Activated T-cell treated with anti-CD3 and anti-CD28 coated beads, Interleukin-2, amount 50 U/mL, for 4 hours (primary cell): ENCODE measurements around the gene GPR150. TPM values are rescaled to one million over a fixed set of nuclear protein-coding genes. Genes with fewer than 3 reads are reported as not detected.

Experiments used
- ATAC-seq, 2 donors: fragments of 200-7000 bp; cut with Tn5 transposase; one replicate each; pipeline ENCODE4 v1.10.0; 2021
- DNase-seq: peaks from one replicate; pipeline ENCODE4 v3.0.0-alpha.2; 2020
- H3K27me3 Mint-ChIP-seq: one replicate; pipeline ENCODE4 v1.8.0; 2021; ENCODE audit warnings: low read depth, mixed read lengths
- H3K36me3 Mint-ChIP-seq: one replicate; pipeline ENCODE4 v1.8.0; 2022; ENCODE audit warnings: mixed read lengths; ENCODE audit not compliant: insufficient read depth
- H3K4me1 Mint-ChIP-seq: one replicate; pipeline ENCODE4 v1.8.0; 2021; ENCODE audit warnings: low read depth, mixed read lengths
- H3K4me3 Mint-ChIP-seq: one replicate; pipeline ENCODE4 v1.8.0; 2021; ENCODE audit warnings: mild to moderate bottlenecking, moderate library complexity, mixed read lengths
- H3K9me3 Mint-ChIP-seq: one replicate; pipeline ENCODE4 v1.8.0; 2021; ENCODE audit warnings: mixed read lengths
- total RNA-seq, 3 donors: library from RNA; stranded (reverse); gene quantifications; one replicate each; pipeline ENCODE4 v1.2.1, GENCODE V29; 2021

GPR150 gene
- total RNA-seq = under 1 TPM; 0.53 to 0.57 (median 0.55) TPM

- ATAC-seq (peak; percentile 81 to 84), DNase-seq (peak; percentile 51)
- no peaks in the 10 kb centered on the region for H3K27me3 Mint-ChIP-seq
- no peaks in the 10 kb centered on the region for H3K36me3 Mint-ChIP-seq
- peaks cover 63% of the 10 kb centered on the region for H3K4me1 Mint-ChIP-seq
- peak within 1 kb of the TSS; percentile 87 for H3K4me3 Mint-ChIP-seq
- H3K9me3 Mint-ChIP-seq = no peaks in the 10 kb centered on the region
Observed at GRCh38 chr5:95620030-95620869, at the start of gene GPR150. GPR150 (plus strand) TSS chr5:95620087; CDS start chr5:95620276, 189 bp downstream.

- peaks cover 4% of the 10 kb centered on the region for H3K9me3 Mint-ChIP-seq
- no peak for ATAC-seq
- no peaks in the 10 kb centered on the region for H3K4me1 Mint-ChIP-seq
- no peaks in the 10 kb centered on the region for H3K27me3 Mint-ChIP-seq
- H3K36me3 Mint-ChIP-seq = peaks cover 41% of the 10 kb centered on the region
- H3K4me3 Mint-ChIP-seq = no peak overlapping the region
- DNase-seq = no peak
Observed at GRCh38 chr5:95572016-95572415, 47.9 kb upstream of the GPR150 start.

GRCh38 chr5:95581576-95581975 is 38.3 kb upstream of the GPR150 start:
- H3K4me3 Mint-ChIP-seq = no peak overlapping the region
- DNase-seq = no peak
- no peaks in the 10 kb centered on the region for H3K9me3 Mint-ChIP-seq
- ATAC-seq = no peak
- no peaks in the 10 kb centered on the region for H3K4me1 Mint-ChIP-seq
- peaks cover 20% of the 10 kb centered on the region for H3K36me3 Mint-ChIP-seq
- no peaks in the 10 kb centered on the region for H3K27me3 Mint-ChIP-seq

- DNase-seq (no peak), ATAC-seq (no peak)
- Mint-ChIP-seq H3K36me3 (peaks cover 17% of the 10 kb centered on the region), H3K4me3 (no peak overlapping the region), H3K4me1 (no peaks in the 10 kb centered on the region), H3K27me3 (no peaks in the 10 kb centered on the region), H3K9me3 (no peaks in the 10 kb centered on the region)
Observed at GRCh38 chr5:95583992-95584391, 35.9 kb upstream of the GPR150 start.

- no peak for DNase-seq
- ATAC-seq = peak; percentile 23 to 32
- H3K36me3 Mint-ChIP-seq = peaks cover under 1% of the 10 kb centered on the region
- peaks cover 22% of the 10 kb centered on the region for H3K4me1 Mint-ChIP-seq
- peak overlapping the region; percentile 3 for H3K4me3 Mint-ChIP-seq
- no peaks in the 10 kb centered on the region for H3K27me3 Mint-ChIP-seq
- H3K9me3 Mint-ChIP-seq = no peaks in the 10 kb centered on the region
Observed at GRCh38 chr5:95590880-95591279, 29.0 kb upstream of the GPR150 start.

DNA sequence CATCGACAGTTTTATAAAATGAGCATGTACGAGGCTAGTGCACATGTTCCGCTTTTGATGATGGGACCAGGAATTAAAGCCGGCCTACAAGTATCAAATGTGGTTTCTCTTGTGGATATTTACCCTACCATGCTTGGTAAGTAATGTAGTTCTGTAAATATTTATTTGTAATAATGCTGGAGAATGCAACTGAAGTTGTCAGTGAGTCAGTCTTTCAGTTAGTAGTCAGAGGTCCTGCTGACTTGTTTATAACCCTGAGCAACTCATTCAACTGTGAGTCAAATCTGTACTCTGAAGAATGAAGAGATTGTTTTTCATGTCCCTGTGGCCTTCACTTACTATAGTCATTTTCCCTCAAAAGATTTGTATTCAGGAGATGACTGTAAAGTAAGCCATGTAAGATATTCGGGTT is 28.4 kb upstream of the GPR150 start:
- H3K4me1 Mint-ChIP-seq = peaks cover 22% of the 10 kb centered on the region
- no peaks in the 10 kb centered on the region for H3K27me3 Mint-ChIP-seq
- DNase-seq (no peak), ATAC-seq (peak; percentile 90 to 92)
- H3K4me3 Mint-ChIP-seq = no peak overlapping the region
- peaks cover 4% of the 10 kb centered on the region for H3K36me3 Mint-ChIP-seq
- H3K9me3 Mint-ChIP-seq = no peaks in the 10 kb centered on the region

- H3K9me3 Mint-ChIP-seq = no peaks in the 10 kb centered on the region
Observed at GRCh38 chr5:95595289-95595931, 24.5 kb upstream of the GPR150 start.

GRCh38 chr5:95599252-95599651 is 20.6 kb upstream of the GPR150 start:
- Mint-ChIP-seq H3K4me3 (no peak overlapping the region), H3K36me3 (peaks cover 15% of the 10 kb centered on the region), H3K27me3 (no peaks in the 10 kb centered on the region), H3K9me3 (no peaks in the 10 kb centered on the region), H3K4me1 (no peaks in the 10 kb centered on the region)
- no peak for DNase-seq
- ATAC-seq = no peak

More at GRCh38 chr5:95595289-95595931, 24.5 kb upstream of the GPR150 start:
- Mint-ChIP-seq H3K4me3 (no peak overlapping the region), H3K4me1 (peaks cover 17% of the 10 kb centered on the region), H3K27me3 (no peaks in the 10 kb centered on the region), H3K36me3 (peaks cover 10% of the 10 kb centered on the region)
- DNase-seq (no peak), ATAC-seq (no peak)

- no peak for ATAC-seq
- H3K9me3 Mint-ChIP-seq = no peaks in the 10 kb centered on the region
- no peaks in the 10 kb centered on the region for H3K4me1 Mint-ChIP-seq
- DNase-seq = no peak
- H3K27me3 Mint-ChIP-seq = no peaks in the 10 kb centered on the region
- H3K4me3 Mint-ChIP-seq = no peak overlapping the region
- peaks cover 16% of the 10 kb centered on the region for H3K36me3 Mint-ChIP-seq
Observed at GRCh38 chr5:95600557-95600956, 19.3 kb upstream of the GPR150 start.

DNA sequence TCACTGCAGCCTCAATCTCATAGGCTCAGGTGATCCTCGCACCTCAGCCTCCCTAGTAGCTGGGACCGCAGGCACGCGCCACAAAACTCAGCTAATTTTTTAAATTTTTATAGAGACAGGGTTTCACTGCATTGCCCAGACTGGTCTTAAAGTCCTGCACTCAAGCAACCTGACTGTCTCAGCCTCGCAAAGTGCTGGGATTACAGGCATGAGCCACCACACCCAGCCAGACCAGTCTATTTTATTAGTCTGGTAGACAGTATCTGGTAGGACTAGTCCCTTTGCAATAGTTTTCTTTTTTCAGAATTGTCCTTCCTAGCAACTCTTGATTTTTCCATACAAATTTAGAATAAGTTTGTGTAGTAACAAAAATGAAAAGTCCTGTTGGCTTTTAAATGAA is 14.1 kb upstream of the GPR150 start:
- no peaks in the 10 kb centered on the region for H3K27me3 Mint-ChIP-seq
- H3K4me3 Mint-ChIP-seq = no peak overlapping the region
- peaks cover 10% of the 10 kb centered on the region for H3K36me3 Mint-ChIP-seq
- no peaks in the 10 kb centered on the region for H3K4me1 Mint-ChIP-seq
- DNase-seq (no peak), ATAC-seq (no peak)
- no peaks in the 10 kb centered on the region for H3K9me3 Mint-ChIP-seq

DNA sequence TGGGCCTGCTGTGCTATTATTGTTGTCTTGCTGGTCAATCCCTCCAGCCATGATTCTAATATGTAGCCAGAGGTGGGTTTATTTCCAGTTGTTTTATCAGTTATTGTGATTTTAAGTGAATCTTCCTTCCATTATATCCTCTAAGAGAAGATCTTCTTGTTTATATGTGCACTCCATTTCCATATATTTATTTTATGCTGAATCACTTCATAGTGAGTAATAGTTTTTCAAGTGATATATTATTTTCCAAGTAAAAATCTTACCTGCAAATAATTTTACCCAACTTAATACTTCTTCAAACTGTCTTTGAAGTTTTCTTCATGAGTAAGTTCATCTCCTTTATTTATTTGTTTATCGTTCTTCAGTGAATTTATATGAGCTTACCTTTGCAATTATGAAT is 13.5 kb upstream of the GPR150 start:
- Mint-ChIP-seq H3K4me3 (no peak overlapping the region), H3K4me1 (no peaks in the 10 kb centered on the region), H3K9me3 (no peaks in the 10 kb centered on the region), H3K27me3 (no peaks in the 10 kb centered on the region), H3K36me3 (peaks cover 8% of the 10 kb centered on the region)
- ATAC-seq (no peak), DNase-seq (no peak)

- H3K27me3 Mint-ChIP-seq = no peaks in the 10 kb centered on the region
- ATAC-seq (no peak), DNase-seq (no peak)
- peaks cover 2% of the 10 kb centered on the region for H3K4me1 Mint-ChIP-seq
- peaks cover 15% of the 10 kb centered on the region for H3K9me3 Mint-ChIP-seq
- peaks cover 10% of the 10 kb centered on the region for H3K36me3 Mint-ChIP-seq
- no peak overlapping the region for H3K4me3 Mint-ChIP-seq
Observed at GRCh38 chr5:95609711-95610110, 10.2 kb upstream of the GPR150 start.

DNA sequence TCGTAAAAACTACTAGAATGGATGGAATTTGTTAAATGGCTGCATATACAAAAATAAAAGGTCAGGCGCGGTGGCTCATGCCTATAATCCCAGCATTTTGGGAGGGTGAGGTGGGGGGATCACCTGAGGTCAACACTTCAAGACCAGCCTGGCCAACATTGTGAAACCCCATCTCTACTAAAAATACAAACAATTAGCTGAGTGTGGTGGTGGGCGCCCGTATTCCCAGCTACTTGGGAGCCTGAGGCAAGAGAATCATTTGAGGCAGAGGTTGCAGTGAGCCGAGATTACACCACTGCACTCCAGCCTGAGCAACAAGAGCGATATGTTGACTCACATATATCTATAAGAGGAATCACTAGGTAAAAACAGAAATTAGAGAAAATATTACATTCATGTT is 9.3 kb upstream of the GPR150 start:
- Mint-ChIP-seq H3K27me3 (no peaks in the 10 kb centered on the region), H3K4me1 (peaks cover 10% of the 10 kb centered on the region), H3K9me3 (peaks cover 15% of the 10 kb centered on the region), H3K4me3 (no peak overlapping the region), H3K36me3 (peaks cover 10% of the 10 kb centered on the region)
- no peak for DNase-seq
- ATAC-seq = no peak

- no peaks in the 10 kb centered on the region for H3K27me3 Mint-ChIP-seq
- H3K9me3 Mint-ChIP-seq = peaks cover 15% of the 10 kb centered on the region
- peaks cover 10% of the 10 kb centered on the region for H3K36me3 Mint-ChIP-seq
- DNase-seq (no peak), ATAC-seq (no peak)
- H3K4me3 Mint-ChIP-seq = no peak overlapping the region
- H3K4me1 Mint-ChIP-seq = peaks cover 15% of the 10 kb centered on the region
Observed at GRCh38 chr5:95611396-95611795, 8.5 kb upstream of the GPR150 start.

GRCh38 chr5:95613514-95613913 is 6.4 kb upstream of the GPR150 start:
- Mint-ChIP-seq H3K4me1 (peaks cover 27% of the 10 kb centered on the region), H3K27me3 (no peaks in the 10 kb centered on the region), H3K4me3 (no peak overlapping the region), H3K36me3 (peaks cover 6% of the 10 kb centered on the region), H3K9me3 (peaks cover 15% of the 10 kb centered on the region)
- ATAC-seq = no peak
- DNase-seq = no peak
